Hepatocyte (in vitro differentiated cells): Measurements from ENCODE around the gene LDLRAD4.

Experiments used
- CTCF ChIP-seq: fragments of 200-600 bp; sonication (generic); IDR thresholded peaks from 2 replicates; pipeline ENCODE4 v1.5.1; 2016; ENCODE audit warnings: antibody characterized with exemption, mild to moderate bottlenecking; ENCODE audit not compliant: poor library complexity
- EZH2 ChIP-seq: fragments of 200-600 bp; sonication (generic); IDR thresholded peaks from 2 replicates; pipeline ENCODE4 v1.6.1; 2016; ENCODE audit warnings: antibody characterized with exemption, mild to moderate bottlenecking, borderline replicate concordance

GRCh38 chr18:13273800-13274199, 55.2 kb downstream of the LDLRAD4 start:
- no peak for TF ChIP-seq CTCF
- TF ChIP-seq EZH2: no peak
